ENCODE results near the gene IPP.
"Not testable (repeated sequence)": the region's sequence is repeated elsewhere in the genome, so short reads cannot be mapped to it uniquely, and the experiment has no call there.

Gene IPP

GRCh38 chr1:45722809-45723208 is 27.6 kb downstream of the IPP start:
- TF ChIP-seq, protein P1, sequence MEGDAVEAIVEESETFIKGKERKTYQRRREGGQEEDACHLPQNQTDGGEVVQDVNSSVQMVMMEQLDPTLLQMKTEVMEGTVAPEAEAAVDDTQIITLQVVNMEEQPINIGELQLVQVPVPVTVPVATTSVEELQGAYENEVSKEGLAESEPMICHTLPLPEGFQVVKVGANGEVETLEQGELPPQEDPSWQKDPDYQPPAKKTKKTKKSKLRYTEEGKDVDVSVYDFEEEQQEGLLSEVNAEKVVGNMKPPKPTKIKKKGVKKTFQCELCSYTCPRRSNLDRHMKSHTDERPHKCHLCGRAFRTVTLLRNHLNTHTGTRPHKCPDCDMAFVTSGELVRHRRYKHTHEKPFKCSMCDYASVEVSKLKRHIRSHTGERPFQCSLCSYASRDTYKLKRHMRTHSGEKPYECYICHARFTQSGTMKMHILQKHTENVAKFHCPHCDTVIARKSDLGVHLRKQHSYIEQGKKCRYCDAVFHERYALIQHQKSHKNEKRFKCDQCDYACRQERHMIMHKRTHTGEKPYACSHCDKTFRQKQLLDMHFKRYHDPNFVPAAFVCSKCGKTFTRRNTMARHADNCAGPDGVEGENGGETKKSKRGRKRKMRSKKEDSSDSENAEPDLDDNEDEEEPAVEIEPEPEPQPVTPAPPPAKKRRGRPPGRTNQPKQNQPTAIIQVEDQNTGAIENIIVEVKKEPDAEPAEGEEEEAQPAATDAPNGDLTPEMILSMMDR (IDR thresholded peaks at IDR 0.05; ENCODE audit: borderline replicate concordance, control extremely low read depth, extremely low read depth, insufficient read depth, missing control alignments) = no peak
- DNase-seq (ENCODE audit: low spot score) = no peak

GRCh38 chr1:45721207-45721606 is 29.2 kb downstream of the IPP start:
- TF ChIP-seq, protein P1 (IDR thresholded peaks at IDR 0.05; ENCODE audit: borderline replicate concordance, control extremely low read depth, extremely low read depth, insufficient read depth, missing control alignments) = no peak
- in situ Hi-C loops (cut with MboI; ENCODE audit: low sequenced_read_pairs, unreplicated experiment) = no loop called here
- no peak for DNase-seq (ENCODE audit: low spot score)

More at GRCh38 chr1:45722809-45723208, 27.6 kb downstream of the IPP start:
- in situ Hi-C loops (cut with MboI; ENCODE audit: low sequenced_read_pairs, unreplicated experiment) = no loop called here

DNA sequence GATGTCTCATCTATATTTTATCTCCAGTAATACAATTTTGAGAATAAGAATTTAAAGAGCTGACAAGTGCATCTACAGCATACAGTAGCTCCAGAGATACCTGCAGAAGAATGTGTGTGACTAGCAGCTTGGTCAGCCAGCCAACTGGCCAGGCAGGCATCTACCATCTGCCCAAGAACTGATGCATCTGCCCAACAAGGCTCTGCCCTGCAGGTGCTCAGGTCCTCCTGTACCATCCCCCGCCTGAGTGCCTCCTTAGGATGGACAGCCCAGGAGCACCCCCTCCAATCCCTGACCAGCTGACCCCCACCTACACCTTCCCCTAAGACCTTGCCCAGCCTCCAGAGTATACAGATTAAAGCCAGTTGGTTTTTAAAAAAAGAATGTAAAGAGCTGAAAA is 32.2 kb downstream of the IPP start:
- TF ChIP-seq, protein P1 (IDR thresholded peaks at IDR 0.05; ENCODE audit: borderline replicate concordance, control extremely low read depth, extremely low read depth, insufficient read depth, missing control alignments) = no peak
- no peak for DNase-seq (ENCODE audit: low spot score)
- in situ Hi-C loops (cut with MboI; ENCODE audit: low sequenced_read_pairs, unreplicated experiment) = no loop called here

GRCh38 chr1:45717386-45717785 is 33.1 kb downstream of the IPP start:
- DNase-seq (ENCODE audit: low spot score); in situ Hi-C loops (cut with MboI; ENCODE audit: low sequenced_read_pairs, unreplicated experiment): not testable (repeated sequence)

GRCh38 chr1:45716700-45717099 is 33.8 kb downstream of the IPP start:
- TF ChIP-seq, protein P1 (IDR thresholded peaks at IDR 0.05; ENCODE audit: borderline replicate concordance, control extremely low read depth, extremely low read depth, insufficient read depth, missing control alignments) = no peak
- in situ Hi-C loops (cut with MboI; ENCODE audit: low sequenced_read_pairs, unreplicated experiment) = no loop called here
- no peak for DNase-seq (ENCODE audit: low spot score)

DNA sequence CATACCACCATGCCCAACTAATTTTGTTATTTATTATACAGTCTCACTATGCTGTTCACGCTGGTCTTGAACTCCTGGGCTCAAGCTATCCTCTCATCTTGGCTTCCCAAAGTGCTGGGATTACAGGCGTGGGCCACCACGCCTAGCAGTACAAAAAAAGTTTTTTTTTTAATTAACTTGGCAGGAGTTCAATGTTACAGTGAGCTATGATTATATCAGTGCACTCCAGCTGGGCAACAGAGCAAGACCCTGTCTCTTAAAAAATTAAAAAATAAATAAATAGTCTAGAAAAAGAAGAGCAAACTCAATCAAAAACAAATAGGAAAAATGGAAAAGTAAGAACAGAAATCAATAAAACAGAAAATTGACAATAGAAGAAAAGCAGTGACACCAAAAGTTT is 36.7 kb downstream of the IPP start:
- DNase-seq (ENCODE audit: low spot score) = no peak
- in situ Hi-C loops (cut with MboI; ENCODE audit: low sequenced_read_pairs, unreplicated experiment) = no loop called here
- TF ChIP-seq, protein P1 (IDR thresholded peaks at IDR 0.05; ENCODE audit: borderline replicate concordance, control extremely low read depth, extremely low read depth, insufficient read depth, missing control alignments) = no peak

GRCh38 chr1:45704637-45705036 is 45.8 kb downstream of the IPP start:
- in situ Hi-C loops (cut with MboI; ENCODE audit: low sequenced_read_pairs, unreplicated experiment) = no loop called here
- DNase-seq (ENCODE audit: low spot score) = no peak
- TF ChIP-seq, protein P1 (IDR thresholded peaks at IDR 0.05; ENCODE audit: borderline replicate concordance, control extremely low read depth, extremely low read depth, insufficient read depth, missing control alignments) = no peak
